ENCODE data around the gene GPATCH2L.

Gene GPATCH2L

DNA sequence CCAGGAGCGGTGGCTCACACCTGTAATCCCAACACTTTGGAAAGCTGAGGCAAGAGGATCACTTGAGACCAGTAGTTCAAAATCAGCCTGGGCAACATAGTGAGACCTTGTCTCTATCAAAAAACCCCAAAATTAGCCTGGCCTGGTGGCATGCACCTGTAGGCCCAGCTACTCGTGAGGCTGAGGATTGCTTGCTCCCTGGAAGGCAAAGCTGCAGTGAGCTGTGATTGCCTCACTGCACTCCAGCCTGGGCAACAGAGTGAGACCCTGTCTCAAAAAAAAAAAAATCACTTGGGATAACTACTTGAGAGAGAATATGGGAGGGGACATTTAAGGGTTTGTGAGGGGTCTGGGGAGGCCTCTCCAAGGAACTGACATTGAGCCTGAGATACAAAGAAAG lies 109.0 kb downstream of the GPATCH2L start:
- POLR2A ChIA-PET, result no interaction called here
- CTCF ChIA-PET, result interaction anchor here (0.5 kb wide), 1 partner anchor 107 kb away, joined by 3 read pairs; no protein-coding TSS in a partner anchor
- Histone ChIP-seq H3K4me1 (ENCODE audit: control insufficient read depth, insufficient read depth, low read length) (no peaks in the 10 kb centered on the region), H3K27ac (ENCODE audit: extremely low read depth, low read depth, low read length) (no peak overlapping the region), H3K36me3 (ENCODE audit: control insufficient read depth in 2 of 2, insufficient read depth in 1 of 2, low read length in 2 of 2) (no peaks in the 10 kb centered on the region), H3K9me3 (ENCODE audit: control insufficient read depth, insufficient read depth, low read depth, low read length) (no peaks in the 10 kb centered on the region), H3K4me3 (ENCODE audit: low read depth, low read length) (no peak overlapping the region)
- no peak for TF ChIP-seq KLF7 (tag by site-specific recombination; IDR thresholded peaks at IDR 0.05; ENCODE audit: borderline replicate concordance)
- TF ChIP-seq, protein P1, sequence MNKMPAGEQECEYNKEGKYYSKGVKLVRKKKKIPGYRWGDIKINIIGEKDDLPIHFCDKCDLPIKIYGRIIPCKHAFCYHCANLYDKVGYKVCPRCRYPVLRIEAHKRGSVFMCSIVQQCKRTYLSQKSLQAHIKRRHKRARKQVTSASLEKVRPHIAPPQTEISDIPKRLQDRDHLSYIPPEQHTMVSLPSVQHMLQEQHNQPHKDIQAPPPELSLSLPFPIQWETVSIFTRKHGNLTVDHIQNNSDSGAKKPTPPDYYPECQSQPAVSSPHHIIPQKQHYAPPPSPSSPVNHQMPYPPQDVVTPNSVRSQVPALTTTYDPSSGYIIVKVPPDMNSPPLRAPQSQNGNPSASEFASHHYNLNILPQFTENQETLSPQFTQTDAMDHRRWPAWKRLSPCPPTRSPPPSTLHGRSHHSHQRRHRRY (tag by site-specific recombination; IDR thresholded peaks at IDR 0.05), result no peak
- TF ChIP-seq ZNF211 (tag by site-specific recombination; IDR thresholded peaks at IDR 0.05; ENCODE audit: low read depth), result no peak
- no peak for TF ChIP-seq ZEB2 (tag by site-specific recombination; IDR thresholded peaks at IDR 0.05)
- no peak for TF ChIP-seq HIC1 (tag by site-specific recombination; IDR thresholded peaks at IDR 0.05)
- no peak for TF ChIP-seq ZNF548 (tag by site-specific recombination; IDR thresholded peaks at IDR 0.05)
- no peak for TF ChIP-seq ZNF521 (tag by site-specific recombination; IDR thresholded peaks at IDR 0.05)
- TF ChIP-seq GLIS2 (tag by site-specific recombination; IDR thresholded peaks at IDR 0.05), result no peak
- TF ChIP-seq ZNF23 (tag by site-specific recombination; IDR thresholded peaks at IDR 0.05; ENCODE audit: borderline replicate concordance), result no peak
- no peak for TF ChIP-seq ZNF138 (tag by site-specific recombination; IDR thresholded peaks at IDR 0.05; ENCODE audit: borderline replicate concordance)
- TF ChIP-seq, protein P2, sequence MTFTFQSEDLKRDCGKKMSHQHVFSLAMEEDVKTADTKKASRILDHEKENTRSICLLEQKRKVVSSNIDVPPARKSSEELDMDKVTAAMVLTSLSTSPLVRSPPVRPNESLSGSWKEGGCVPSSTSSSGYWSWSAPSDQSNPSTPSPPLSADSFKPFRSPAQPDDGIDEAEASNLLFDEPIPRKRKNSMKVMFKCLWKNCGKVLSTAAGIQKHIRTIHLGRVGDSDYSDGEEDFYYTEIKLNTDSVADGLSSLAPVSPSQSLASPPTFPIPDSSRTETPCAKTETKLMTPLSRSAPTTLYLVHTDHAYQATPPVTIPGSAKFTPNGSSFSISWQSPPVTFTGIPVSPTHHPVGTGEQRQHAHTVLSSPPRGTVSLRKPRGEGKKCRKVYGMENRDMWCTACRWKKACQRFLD (tag by site-specific recombination; IDR thresholded peaks at IDR 0.05), result no peak
- no peak for TF ChIP-seq ZNF16 (tag by site-specific recombination; IDR thresholded peaks at IDR 0.05; ENCODE audit: low read depth)
- TF ChIP-seq ZNF791 (tag by site-specific recombination; IDR thresholded peaks at IDR 0.05), result no peak
- no peak for TF ChIP-seq ZNF785 (tag by site-specific recombination; IDR thresholded peaks at IDR 0.05)
- TF ChIP-seq GLI4 (tag by site-specific recombination; IDR thresholded peaks at IDR 0.05), result no peak

DNA sequence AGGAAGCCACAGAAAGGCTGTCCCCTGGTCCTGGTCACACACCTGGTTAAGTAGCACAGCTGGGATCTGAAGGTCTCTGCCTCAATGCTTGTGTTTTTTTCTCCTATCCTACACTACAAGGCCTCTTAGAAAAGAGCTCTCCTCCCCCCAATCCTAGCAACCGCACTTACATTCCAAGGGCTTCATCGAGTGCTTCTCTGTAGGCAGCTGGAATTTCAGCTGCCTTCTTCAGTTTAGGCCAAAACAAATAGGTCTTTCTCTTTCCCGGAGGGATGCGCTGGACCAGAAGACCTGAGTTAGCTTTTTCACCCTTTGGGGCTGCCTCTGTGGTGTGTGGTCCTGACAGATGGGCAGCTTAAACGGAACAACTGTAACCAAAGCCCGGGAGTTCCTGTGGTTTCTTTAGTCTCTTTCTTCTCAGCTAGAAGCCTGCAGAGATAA lies 109.7 kb downstream of the GPATCH2L start:
- CTCF ChIA-PET, result no interaction called here
- TF ChIP-seq, protein P3, sequence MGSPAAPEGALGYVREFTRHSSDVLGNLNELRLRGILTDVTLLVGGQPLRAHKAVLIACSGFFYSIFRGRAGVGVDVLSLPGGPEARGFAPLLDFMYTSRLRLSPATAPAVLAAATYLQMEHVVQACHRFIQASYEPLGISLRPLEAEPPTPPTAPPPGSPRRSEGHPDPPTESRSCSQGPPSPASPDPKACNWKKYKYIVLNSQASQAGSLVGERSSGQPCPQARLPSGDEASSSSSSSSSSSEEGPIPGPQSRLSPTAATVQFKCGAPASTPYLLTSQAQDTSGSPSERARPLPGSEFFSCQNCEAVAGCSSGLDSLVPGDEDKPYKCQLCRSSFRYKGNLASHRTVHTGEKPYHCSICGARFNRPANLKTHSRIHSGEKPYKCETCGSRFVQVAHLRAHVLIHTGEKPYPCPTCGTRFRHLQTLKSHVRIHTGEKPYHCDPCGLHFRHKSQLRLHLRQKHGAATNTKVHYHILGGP (tag by site-specific recombination; IDR thresholded peaks at IDR 0.05), result no peak
- TF ChIP-seq TRIM28 (IDR thresholded peaks at IDR 0.05; ENCODE audit: borderline replicate concordance, low read length), result no peak
- no peak for TF ChIP-seq ZSCAN30 (tag by site-specific recombination; IDR thresholded peaks at IDR 0.05)
- TF ChIP-seq SP2 (tag by site-specific recombination; IDR thresholded peaks at IDR 0.05), result no peak
- TF ChIP-seq CTCF (tag by site-specific recombination; IDR thresholded peaks at IDR 0.05), result no peak
- no peak for TF ChIP-seq GLI2 (tag by site-specific recombination; IDR thresholded peaks at IDR 0.05; ENCODE audit: borderline replicate concordance, low read depth)
- no peak for TF ChIP-seq ZNF544 (tag by site-specific recombination; IDR thresholded peaks at IDR 0.05)
- no peak for TF ChIP-seq MEIS1 (CRISPR knock-in tag; IDR thresholded peaks at IDR 0.05; ENCODE audit: borderline replicate concordance)
- Histone ChIP-seq H3K36me3 (ENCODE audit: control insufficient read depth in 2 of 2, insufficient read depth in 1 of 2, low read length in 2 of 2) (no peaks in the 10 kb centered on the region), H3K9me3 (ENCODE audit: control insufficient read depth, insufficient read depth, low read depth, low read length) (no peaks in the 10 kb centered on the region), H3K4me1 (ENCODE audit: control insufficient read depth, insufficient read depth, low read length) (no peaks in the 10 kb centered on the region), H3K4me3 (ENCODE audit: low read depth, low read length) (no peak overlapping the region), H3K27ac (ENCODE audit: extremely low read depth, low read depth, low read length) (no peak overlapping the region)
- POLR2A ChIA-PET, result no interaction called here
